ENCODE measurements around the gene PTGER1.
"Not testable (repeated sequence)": the region's sequence is repeated elsewhere in the genome, so short reads cannot be mapped to it uniquely, and the experiment has no call there.

The PTGER1 gene

GRCh38 chr19:14473978-14474578 lies 1.1 kb downstream of the PTGER1 start:
- DNase-seq: no peak

- no peak for DNase-seq
Observed at GRCh38 chr19:14473073-14473977, 1.8 kb downstream of the PTGER1 start.

- peak; percentile 35 for DNase-seq
Observed at GRCh38 chr19:14472202-14472938, 2.8 kb downstream of the PTGER1 start.

- DNase-seq: no peak
Observed at GRCh38 chr19:14471436-14472187, 3.5 kb downstream of the PTGER1 start.

- no peak for DNase-seq
Observed at GRCh38 chr19:14470031-14470876, 4.9 kb downstream of the PTGER1 start.

- DNase-seq: no peak
Observed at GRCh38 chr19:14467816-14468215, 7.3 kb downstream of the PTGER1 start.

GRCh38 chr19:14467391-14467790 lies 7.8 kb downstream of the PTGER1 start:
- DNase-seq: no peak

- no peak for DNase-seq
Observed at GRCh38 chr19:14463747-14464146, 11.4 kb downstream of the PTGER1 start.

- DNase-seq: not testable (repeated sequence)
Observed at GRCh38 chr19:14462401-14462800, 12.8 kb downstream of the PTGER1 start.

GRCh38 chr19:14460935-14461334 lies 14.2 kb downstream of the PTGER1 start:
- no peak for DNase-seq

GRCh38 chr19:14459703-14460102 lies 15.5 kb downstream of the PTGER1 start:
- DNase-seq: no peak

- DNase-seq: not testable (repeated sequence)
Observed at GRCh38 chr19:14452303-14452702, 22.9 kb downstream of the PTGER1 start.

GRCh38 chr19:14450876-14451275 lies 24.3 kb downstream of the PTGER1 start:
- no peak for DNase-seq

- peak; percentile 35 for DNase-seq
Observed at GRCh38 chr19:14450168-14450874, 24.8 kb downstream of the PTGER1 start.

GRCh38 chr19:14449321-14449720 lies 25.8 kb downstream of the PTGER1 start:
- DNase-seq: no peak

GRCh38 chr19:14446336-14447036 lies 28.7 kb downstream of the PTGER1 start:
- DNase-seq: no peak

- no peak for DNase-seq
Observed at GRCh38 chr19:14443632-14444216, 31.4 kb downstream of the PTGER1 start.

- DNase-seq: no peak
Observed at GRCh38 chr19:14442891-14443631, 32.1 kb downstream of the PTGER1 start.
